Measurements from ENCODE around the gene BPIFB2.

- TF ChIP-seq CTCF (conservative IDR thresholded peaks at IDR 0.05 in 1 of 2, IDR thresholded peaks at IDR 0.05 in 1 of 2; ENCODE audit: low read depth in 1 of 2, low read length in 2 of 2) (no peak), EZH2 (IDR thresholded peaks at IDR 0.05; ENCODE audit: low read length, missing control alignments) (no peak)
These were observed 5.1 kb downstream of the BPIFB2 start for GRCh38 chr20:33012327-33013189.

All from fibroblast of lung (primary cell).